Glomerular visceral epithelial cell (primary cell): ENCODE measurements around the gene LRRC56.

Source experiments
- DNase-seq: peaks from one replicate; pipeline ENCODE4 v3.0.0-alpha.2; 2016; ENCODE audit errors: extremely low spot score

The LRRC56 gene

DNA sequence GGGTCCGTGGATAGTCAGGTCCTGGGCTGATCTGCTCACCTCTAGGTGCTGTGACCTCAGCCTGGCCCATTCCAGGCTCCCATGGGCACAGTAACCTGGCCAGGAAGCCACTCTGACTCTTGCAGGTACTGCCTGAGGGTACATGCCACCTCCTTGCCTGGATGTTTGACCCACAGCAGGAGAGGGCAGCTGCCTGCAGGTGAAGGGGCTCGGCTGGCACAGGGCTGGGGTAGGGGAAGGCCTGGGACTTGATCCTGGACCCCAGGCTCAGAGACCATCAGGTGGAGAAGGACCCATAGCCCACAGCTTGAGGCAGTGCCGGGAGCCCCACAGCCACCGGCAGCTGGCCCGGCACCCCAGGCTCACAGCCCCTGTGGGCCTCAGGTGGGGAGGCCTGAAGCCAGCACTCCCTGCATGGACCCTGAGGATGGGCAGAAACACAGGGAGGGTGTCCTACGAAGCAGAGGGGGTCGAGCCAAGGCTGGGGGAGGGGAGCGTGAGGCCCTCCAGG, 2.7 kb downstream of the LRRC56 start:
- no peak for DNase-seq

DNA sequence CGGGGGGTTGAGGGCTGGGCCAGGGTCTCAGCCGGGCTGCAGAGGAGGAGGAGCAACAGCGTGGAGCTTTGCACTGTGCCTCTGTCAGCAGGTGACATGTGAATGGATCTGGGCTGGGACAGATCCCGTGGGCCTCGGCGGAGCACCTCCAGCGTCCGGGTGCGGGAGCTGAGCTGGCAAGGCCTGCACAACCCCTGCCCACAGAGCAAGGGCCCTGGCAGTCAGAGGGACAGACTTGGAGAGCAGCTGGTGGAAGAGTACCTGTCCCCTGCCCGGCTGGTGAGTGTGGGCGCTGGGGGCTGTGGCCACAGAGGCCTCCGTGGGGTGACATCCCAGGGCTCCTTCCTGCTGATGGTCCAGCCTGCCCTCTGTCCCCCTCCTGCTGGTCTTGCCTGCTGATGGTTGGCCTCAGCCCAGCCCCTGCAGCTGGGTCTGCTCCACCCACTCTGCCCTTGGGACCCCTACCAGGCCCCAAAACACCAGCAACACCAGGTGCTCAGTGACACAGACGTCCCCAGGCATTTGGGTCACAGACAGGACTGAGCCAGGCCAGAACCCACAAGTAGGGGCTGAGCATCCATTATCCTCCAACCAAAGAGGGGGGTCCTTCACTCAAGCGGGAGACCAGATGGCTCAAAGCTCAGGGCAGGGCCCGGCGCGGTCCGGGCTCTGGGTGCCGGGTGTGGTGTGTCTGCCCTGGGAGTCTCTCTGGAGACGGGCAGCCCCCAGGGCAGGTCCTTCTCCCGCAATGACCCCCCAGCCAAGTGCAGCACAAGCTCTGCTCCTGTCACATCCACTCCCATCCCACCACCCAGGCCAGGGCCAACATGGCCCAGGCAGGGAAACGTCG, 3.5 kb downstream of the LRRC56 start:
- no peak for DNase-seq

DNA sequence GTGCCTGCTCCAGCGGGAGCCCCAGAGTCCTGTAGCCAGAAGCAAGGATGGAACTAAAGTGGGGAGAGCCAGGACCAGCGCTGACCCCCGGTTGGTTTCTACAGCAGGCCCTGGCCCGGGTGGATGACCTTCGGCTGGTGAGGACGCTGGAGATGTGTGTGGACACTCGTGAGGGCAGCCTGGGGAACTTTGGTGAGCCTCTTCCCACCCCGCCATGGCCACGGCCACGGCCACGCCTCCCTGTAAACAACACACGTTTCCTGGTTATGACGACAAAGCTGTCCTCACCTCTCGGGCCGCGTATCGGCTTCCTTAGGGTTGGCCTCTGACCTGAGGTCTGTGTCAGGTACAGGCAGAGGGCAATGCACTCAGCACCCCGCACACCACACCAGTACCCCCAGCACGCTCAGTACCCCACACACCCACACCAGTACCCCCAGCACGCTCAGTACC, 4.1 kb downstream of the LRRC56 start:
- no peak for DNase-seq

DNA sequence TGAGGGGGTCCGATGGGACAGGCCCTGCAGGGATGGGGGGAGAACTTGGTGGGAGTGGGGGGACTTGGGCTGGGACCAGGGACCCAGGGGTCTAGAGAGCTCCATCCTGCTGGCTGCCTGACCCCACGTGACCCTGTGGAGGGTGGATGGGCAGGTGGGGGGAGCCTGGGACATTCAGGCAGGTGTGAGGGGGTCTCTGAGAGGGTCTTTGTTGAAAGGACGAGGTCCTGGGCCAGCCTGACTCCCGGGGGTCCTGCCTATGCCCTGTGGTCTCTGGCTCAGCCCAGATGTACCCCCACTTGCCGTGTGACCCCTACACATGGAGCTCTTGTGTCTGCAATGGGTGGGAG, 7.5 kb downstream of the LRRC56 start:
- DNase-seq: no peak

DNA sequence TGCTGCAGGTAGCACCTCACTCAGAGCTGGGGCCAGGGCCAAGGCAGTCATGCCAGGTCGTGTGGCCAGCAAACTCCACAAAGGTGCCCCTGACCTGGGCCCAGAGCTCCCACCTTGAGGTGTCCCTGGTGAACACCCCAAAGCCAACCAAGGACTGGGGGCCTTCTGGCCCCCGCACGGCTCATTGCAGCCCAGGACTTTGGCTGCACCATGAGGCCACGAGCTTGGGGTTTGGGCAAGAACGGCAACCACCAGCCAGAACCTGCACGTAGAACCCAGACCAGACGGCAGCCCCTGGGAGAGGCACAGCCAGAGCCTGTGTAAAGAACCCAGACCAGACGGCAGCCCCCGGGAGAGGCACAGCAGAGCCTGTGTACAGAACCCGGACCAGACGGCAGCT, 7.8 kb downstream of the LRRC56 start:
- DNase-seq: no peak

DNA sequence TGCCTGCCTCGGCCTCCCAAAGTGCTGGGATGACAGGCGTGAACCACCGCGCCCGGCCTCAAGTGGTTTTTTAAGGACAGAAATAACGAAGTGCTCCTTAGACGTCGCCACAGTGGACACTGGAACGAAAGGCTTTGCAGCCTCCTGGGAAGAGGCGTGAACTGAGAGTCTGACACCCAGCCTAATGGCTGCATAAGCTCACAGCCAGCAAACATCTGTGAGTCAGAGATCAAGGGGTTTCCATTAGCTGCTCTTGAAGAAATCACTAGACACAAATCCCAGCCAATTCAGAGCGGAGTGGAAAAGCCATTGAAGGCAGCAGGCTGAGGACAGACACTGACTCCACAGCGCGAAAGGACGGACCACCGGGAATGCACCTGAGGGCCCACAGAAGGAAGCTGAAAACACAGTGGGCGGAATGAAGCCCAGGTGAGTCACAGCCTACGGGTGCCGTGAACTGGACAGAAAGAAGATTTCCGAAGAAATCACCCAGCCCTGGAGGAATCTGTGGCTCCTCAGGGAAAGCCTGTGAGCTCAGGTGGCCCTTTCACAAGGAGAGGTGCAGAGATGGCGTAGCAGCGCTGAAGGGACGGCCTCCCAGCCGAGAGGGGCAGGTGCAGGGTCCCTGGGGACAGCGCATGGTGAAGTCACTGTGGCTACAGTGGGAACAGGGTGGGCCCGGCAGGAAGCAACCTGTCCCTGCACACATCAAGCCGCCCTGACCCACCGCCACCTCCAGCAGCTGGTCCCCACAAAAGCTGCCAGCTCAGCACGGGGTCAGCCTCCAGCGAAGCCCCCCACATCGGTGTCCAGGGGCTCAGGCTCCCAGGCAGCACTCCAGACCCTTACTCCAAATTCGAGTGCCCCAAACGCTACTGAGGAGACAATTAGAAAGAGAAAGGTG, 11.6 kb downstream of the LRRC56 start:
- DNase-seq: no peak

DNA sequence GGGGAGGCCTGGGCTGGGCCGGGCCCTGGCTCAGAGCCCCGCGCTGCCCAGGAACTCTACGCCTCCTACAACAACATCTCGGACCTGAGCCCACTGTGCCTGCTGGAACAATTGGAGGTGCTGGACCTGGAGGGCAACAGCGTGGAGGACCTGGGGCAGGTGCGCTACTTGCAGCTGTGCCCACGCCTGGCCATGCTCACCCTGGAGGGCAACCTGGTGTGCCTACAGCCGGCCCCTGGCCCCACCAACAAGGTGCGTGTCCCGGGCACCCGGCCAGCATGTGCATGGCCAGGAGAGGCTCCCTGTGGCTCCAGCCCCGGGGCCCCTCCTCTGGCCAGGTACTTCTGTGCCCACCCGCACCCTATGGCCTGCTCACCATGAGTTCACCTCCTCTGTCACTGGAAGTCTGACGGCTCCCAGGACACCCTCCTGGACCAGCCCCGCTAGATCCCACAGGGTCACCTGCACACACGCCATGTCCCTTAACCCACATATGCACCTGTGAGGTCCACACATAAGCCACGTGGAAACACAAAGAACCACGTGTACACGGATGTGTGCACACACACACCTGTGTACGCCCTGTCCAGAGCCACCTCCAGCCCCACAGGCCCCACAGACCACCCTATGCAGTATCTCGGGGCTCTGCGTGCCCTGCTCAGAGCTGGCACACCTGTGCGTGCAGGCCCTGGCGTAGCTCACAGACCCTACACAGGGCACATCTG, 12.9 kb downstream of the LRRC56 start:
- DNase-seq: no peak

DNA sequence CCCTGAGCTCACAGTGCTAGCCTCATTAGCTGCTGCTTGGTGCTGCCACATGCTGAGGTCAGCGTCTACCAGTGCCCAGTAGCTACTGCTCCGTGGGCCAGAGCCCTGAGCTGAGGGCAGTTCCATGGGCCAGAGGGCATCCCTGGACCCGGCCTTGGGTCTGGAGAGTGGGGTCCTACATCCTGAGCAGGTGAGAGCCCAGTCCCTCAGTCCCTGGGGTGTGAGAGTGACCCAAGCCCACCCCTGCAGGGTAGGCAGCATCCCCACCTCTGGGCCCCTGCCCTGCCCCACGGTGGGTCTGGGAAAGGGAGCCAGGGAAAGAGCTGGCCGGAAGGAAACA, 13.4 kb downstream of the LRRC56 start:
- DNase-seq: no peak

DNA sequence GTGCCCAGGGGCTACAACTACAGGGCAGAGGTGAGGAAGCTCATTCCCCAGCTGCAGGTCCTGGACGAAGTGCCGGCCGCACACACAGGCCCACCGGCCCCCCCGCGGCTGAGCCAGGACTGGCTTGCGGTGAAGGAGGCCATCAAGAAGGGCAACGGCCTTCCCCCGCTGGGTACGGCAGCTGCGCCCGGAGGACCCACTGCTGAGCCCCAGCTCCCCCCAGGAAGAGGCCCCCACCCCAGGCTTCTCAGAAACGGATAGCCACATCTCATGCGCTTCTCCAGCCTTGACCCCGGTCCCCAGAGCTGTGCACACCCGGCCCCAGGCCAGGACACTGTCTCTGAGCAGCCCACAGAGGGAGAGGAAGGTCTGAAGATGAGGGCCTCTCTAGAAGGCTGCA, 13.8 kb downstream of the LRRC56 start:
- DNase-seq: no peak

DNA sequence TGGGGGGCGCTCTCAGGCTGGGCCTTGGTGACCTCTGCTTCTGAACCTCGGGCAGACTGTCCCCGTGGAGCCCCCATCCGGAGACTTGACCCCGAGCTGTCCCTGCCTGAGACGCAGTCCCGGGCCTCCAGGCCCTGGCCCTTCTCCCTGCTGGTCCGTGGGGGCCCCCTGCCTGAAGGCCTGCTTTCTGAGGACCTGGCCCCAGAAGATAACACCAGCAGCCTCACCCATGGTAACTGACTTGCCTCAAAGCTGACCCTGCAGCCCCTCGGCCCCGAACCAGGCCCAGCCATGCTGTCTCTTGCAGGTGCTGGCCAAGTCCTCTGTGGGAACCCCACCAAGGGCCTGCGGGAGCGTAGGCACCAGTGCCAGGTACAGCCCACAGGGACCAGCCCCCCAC, 14.3 kb downstream of the LRRC56 start:
- DNase-seq: no peak

DNA sequence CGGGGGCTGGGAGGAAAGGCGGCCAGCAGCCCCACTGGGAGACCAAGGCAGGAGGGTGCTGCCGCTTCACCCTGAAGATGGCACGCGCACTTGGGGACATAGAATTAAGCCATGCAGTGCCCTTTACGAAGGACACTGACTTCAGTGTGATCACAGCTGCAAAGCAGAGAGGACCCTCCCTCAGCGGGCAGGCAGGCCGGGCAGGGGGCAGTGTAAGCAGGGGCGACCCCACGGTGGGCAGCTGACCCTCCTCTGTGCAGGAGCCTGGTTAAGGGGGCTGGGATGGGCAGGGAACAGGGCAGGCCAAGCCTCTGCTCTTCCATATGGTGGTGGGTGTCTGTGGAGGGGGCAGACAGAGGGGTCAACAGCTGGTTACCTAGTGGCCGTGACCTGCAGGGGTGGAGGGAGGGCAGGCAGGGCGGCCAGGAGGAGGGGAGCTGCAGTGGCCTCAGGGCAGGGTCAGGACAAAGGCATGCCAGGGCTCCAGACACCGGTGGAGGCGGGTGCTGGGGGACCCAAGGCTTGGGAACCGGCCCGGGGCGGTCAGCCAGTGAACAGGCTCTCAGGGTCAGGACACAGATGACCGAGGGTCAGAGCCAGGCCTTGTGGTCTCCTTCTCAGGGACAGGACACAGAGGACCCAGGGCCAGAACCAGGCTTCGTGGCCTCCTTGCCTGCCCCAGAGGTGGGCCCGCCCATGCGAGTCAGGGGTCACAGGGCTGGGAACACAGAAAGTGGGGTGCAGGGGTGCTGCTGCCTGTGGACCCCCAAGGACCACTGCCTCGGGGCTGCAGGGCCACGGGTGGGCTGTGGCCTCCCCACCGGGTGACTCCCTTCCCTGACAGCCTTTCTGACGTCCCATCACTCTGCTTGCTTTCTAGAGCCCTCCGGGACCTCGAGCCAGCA, 16.0 kb downstream of the LRRC56 start:
- DNase-seq: no peak

DNA sequence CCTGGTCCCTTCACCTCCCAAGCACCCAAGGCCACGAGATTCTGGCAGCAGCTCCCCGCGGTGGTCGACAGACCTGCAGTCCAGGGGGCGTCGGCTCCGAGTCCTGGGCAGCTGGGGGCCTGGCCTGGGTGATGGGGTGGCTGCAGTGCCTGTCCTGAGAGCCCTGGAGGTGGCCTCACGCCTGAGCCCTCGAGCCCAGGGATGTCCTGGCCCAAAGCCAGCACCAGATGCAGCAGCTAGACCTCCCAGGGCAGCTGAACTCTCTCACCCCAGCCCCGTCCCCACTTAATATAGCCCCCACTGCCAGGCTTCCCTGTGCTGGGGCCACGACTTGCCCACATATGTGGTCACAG, 16.6 kb downstream of the LRRC56 start:
- DNase-seq: no peak

DNA sequence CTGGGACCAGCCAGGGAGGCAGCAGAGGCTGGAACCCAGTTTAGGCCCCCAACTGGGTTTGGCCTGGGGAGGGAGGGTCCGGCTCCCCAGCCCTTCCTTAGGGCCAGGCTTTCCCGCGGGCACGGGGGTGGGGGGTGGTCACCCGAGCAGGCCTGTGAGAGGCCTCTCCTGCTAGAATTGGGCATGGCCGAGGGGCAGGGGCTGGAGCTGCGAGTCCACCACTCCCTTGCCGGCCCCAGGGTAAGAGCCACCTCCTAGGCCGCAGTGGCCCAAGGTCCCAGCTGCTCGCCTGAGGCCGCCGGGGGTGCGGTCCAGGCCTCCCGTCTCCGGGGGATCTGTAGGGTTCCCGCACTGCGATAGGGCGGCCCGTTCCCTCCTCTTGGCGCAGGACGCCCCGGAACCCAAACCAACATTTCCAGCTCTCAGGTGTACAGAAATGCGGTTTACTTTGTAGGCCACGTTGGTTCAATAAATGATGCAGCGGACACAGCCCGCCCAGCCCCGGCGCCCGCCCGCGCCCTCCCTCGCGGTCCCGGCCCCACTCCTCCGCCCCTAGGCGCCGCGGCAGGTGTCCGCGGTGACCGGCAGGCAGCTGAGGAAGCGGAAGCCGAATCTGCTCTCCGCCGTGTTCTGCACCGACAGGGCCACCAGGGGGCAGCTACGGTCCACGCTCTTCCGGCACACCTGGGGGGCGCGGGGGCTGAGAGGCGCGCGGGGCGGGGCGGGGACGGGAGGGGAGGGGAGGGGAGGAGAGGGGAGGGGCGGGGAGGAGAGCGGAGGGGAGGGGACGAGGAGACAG, 17.3 kb downstream of the LRRC56 start:
- peak; percentile 82 for DNase-seq

DNA sequence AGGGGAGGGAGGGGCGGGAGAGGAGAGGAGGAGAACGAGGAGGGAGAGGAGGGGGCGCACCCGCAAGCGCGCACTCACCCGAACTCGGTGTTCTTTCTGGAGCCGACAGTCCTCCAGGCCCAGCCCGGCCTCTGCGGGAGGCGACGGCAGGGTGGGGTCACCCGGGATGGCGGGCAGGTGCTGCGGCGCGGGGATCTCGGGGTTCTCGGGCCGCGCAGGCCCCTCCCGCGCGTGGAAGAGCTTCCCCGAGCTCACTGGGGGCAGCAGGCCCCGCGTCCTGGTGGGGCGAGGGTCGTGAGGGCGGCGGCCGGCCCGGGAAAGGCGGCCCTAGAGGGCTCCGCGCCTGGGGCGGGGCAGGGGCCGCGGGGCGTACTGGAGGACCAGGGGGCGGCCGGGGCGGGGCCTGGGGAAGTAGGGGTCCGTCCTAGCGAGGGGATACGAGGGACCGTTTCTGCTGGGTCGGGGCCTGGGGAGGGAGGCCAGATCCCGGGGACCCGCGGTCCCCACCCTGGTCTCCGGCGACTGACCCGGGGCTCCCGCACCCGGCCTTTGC, 18.0 kb downstream of the LRRC56 start:
- DNase-seq: no peak

DNA sequence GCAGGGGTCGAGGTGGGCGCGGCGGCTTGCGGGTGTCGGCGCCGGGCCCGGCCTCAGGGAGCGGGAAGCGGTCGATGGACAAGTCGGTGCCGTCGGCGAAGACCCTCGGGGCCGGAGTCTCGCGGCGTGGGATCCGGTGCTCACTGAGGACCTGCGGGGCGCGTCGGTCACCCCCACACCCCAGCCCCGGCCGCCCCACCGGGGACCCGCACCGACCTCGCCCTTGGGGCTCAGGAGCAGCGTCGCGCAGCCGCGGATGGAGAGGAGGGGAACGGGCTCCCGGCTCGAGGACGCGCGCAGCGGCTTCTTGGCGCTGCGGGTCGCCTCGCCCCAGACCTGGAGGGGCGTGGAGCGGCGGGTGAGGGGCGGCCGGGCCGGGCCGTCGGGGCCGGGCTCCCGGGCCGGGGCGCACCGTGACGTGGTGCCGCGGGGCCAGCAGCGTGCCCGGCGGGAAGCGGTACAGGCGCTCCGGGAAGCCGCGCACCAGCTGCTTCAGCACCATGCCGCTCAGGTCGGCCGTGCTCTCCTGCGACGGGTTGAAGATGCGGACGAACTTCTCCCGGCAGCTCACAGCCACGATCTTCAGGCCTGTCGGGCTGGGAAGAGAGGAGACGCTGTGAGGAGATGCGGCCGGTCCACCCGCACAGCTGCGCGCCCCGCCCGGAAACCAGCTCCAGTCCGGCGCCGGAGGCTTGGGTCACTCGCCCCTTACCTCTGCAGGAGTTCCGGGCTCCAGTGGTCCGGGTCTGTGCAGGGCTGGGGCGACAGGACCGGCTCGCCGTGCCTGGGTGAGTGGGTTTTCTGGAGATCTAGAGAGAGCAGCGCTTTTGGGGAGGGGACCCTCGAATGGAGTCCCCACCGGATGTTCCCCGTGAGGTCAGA, 18.7 kb downstream of the LRRC56 start:
- DNase-seq: no peak

DNA sequence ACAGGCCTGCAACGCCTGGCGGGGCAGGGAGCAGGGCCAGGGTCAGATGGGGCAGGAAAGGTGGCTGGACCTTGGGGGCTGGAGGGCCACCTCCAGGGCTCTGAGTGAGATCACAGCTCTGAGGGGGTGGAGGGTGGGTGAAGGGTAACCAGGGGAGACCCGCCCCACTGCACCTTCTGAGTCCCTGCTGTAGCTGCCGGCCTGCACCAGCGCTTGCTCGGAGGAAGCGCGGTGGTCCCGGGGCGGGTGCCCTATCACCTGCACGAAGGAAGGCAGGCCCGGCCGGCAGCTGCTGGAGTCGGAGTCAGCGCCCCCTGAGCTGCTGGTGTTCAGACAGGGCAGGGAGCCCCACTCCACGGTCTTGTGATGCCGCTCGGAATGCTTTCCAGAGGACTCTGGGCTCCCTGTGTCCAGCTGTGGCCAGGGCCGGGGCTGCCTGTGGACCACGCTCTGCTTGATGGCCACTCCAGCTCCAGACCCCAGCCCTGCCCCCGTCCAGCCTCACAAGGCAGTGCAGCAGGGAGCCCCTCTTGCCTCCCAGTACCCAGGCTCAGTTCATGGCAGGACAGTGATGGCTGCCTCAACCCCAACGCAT, 19.4 kb downstream of the LRRC56 start:
- DNase-seq: no peak

DNA sequence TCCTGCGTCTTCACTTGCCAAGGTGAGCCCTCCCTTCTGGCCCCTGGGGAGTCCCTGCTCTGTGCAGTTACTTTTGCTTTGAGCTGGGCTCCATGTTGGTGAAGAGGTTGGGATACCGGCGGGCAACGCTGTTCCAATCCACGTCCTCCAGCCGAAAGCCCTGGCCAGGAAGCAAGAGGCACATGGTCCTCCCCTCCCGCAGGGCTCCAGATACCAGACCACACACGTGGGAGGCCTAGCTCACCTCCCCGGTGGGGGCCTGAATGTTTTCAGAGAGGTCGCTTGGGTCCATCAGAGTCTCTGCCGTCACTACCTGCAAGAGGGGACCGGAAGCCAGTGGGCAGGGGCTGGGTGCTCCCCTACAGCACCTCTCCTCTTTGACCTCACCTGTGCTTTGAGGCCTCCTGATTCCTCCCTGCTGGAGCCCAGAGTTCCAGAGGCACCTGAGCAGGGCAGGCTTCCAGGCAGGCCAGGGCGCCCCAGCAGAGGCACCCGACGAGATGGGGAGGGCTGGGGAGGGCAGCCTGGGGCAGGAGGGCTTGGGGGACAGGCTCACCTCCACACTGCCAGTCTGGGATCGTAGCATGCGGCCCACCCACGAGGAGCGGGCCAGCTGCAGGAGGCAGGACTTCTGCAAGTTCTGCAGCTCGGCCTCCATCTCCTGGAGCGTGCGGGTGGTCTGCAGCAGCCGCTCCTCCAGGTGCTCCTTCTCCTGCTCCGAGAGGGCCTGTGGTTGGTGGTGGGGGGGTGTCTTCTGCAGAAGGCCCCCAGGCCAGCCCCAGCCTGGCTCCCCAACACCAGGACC, 20.2 kb downstream of the LRRC56 start:
- no peak for DNase-seq

DNA sequence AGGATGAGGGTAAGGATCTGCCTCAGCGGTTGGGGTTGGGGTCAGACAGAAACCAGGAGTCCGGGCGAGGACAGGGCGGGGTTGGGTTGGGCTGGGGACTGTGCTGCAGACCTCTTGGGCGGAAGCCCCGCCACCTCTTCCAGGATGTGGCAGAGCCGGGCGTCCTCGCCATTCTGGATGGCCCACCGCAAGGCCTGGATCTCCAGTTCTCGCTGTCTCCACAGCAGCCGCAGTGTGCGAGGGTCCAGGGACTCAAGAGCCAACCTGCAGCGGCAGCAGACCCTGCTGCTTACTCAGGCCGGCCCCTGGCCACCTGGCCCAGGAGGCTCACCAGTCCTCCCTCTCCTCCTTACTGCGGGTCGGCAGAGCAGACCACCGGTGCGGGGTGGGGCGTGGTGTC, 21.2 kb downstream of the LRRC56 start:
- DNase-seq: no peak
